PFSK-1 (cell line): ENCODE results near the gene CA9.

Experiments used
- FOXP2 ChIP-seq: optimal IDR thresholded peaks from 2 replicates; pipeline ENCODE3; 2011; ENCODE audit warnings: borderline replicate concordance, control low read depth, inconsistent platforms; ENCODE audit not compliant: insufficient read depth; ENCODE audit errors: extremely low read length, extremely low read depth
- POLR2AphosphoS5 ChIP-seq: IDR thresholded peaks from 2 replicates; pipeline ENCODE4 v1.6.1; 2012; ENCODE audit warnings: low read depth, mild to moderate bottlenecking, control low read depth, low read length, moderate library complexity
- REST ChIP-seq, 2 experiments: IDR thresholded peaks; 2 replicates each; pipeline versions ENCODE4 v1.6.1 to v1.8.0; 2011 to 2012; ENCODE audit warnings: low read depth in 2 of 2, low read length in 2 of 2, control low read depth in 1 of 2, inconsistent platforms in 1 of 2, mild to moderate bottlenecking in 1 of 2, moderate library complexity in 1 of 2; ENCODE audit not compliant: insufficient read depth in 1 of 2
- SIN3A ChIP-seq: IDR thresholded peaks from 2 replicates; pipeline ENCODE4 v1.6.1; 2012; ENCODE audit warnings: mild to moderate bottlenecking, low read length, moderate library complexity, borderline replicate concordance; ENCODE audit not compliant: insufficient read depth
- TAF1 ChIP-seq: IDR thresholded peaks from 2 replicates; pipeline ENCODE4 v1.6.1; 2012; ENCODE audit warnings: low read length, control low read depth, borderline replicate concordance; ENCODE audit not compliant: insufficient read depth

The CA9 gene

GRCh38 chr9:35684921-35685320 is 11.2 kb downstream of the CA9 start:
- TF ChIP-seq REST (IDR thresholded peaks at IDR 0.05; ENCODE audit: insufficient read depth in 1 of 2, low read depth in 2 of 2, low read length in 2 of 2): no peak
- no peak for TF ChIP-seq TAF1
- TF ChIP-seq POLR2AphosphoS5: no peak

DNA sequence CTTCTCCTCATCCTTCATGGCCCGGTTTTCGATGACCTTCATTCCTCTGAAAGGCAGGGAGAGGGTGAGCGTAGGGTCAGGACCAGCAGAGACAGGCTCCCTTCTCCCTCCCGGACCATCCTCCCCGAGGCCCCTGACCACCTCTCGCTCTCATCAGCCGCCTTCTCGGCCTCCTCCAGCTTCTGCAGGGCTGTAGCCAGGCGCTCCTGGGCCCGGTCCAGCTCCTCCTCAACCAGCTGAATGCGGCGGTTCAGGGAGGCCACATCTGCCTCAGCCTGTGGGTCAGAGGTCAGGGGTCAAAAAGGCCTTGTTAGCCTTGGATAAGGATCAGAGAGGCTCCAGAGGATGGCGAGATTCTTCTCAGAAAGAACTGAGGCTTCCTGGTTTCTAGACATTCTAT is 11.8 kb downstream of the CA9 start:
- TF ChIP-seq FOXP2 (no peak), REST (IDR thresholded peaks at IDR 0.05; ENCODE audit: insufficient read depth in 1 of 2, low read depth in 2 of 2, low read length in 2 of 2) (no peak), TAF1 (no peak), SIN3A (no peak), POLR2AphosphoS5 (no peak)

- TF ChIP-seq FOXP2: no peak
- no peak for TF ChIP-seq TAF1
- TF ChIP-seq POLR2AphosphoS5: no peak
- no peak for TF ChIP-seq REST (IDR thresholded peaks at IDR 0.05; ENCODE audit: insufficient read depth in 1 of 2, low read depth in 2 of 2, low read length in 2 of 2)
- TF ChIP-seq SIN3A: no peak
These were observed 12.8 kb downstream of the CA9 start for GRCh38 chr9:35686222-35687203.

DNA sequence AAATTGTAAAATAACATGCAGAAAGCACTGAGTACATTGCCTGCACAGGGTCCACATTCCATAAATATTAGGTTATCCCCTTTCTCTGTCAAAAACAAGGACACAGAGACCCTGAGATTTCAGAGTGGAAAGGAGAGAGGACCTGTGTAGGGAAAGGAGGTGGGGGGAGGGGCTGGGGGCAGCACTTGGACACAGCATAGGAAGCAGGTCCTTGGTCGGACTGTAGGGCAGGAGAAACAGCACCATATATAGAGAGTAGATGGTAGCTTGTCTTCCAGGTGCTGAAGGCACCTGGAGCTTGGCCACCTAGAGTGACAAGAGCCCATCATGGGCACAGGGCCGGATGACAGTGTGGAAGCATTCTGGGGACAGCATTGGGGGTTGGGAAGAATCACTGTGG is 13.6 kb downstream of the CA9 start:
- TF ChIP-seq REST (IDR thresholded peaks at IDR 0.05; ENCODE audit: insufficient read depth in 1 of 2, low read depth in 2 of 2, low read length in 2 of 2): no peak

- TF ChIP-seq TAF1 (no peak), FOXP2 (no peak), SIN3A (no peak), REST (IDR thresholded peaks at IDR 0.05; ENCODE audit: insufficient read depth in 1 of 2, low read depth in 2 of 2, low read length in 2 of 2) (no peak), POLR2AphosphoS5 (no peak)
These were observed 14.3 kb downstream of the CA9 start for GRCh38 chr9:35687972-35688557.
